Measurements from ENCODE around the gene ATP2A3. TPM values are rescaled to one million over a fixed set of nuclear protein-coding genes. Genes with fewer than 3 reads are reported as not detected.

Gene ATP2A3
- total and polyA plus RNA-seq, 11 donors, result 3.3 to 21.8 (median 7.0) TPM

GRCh38 chr17:3974980-3975379 lies 10.7 kb upstream of the ATP2A3 start:
- WGBS, 4 donors, result 98 to 99% (median 98%) methylated on average over 9 of the region's 9 CpGs

DNA sequence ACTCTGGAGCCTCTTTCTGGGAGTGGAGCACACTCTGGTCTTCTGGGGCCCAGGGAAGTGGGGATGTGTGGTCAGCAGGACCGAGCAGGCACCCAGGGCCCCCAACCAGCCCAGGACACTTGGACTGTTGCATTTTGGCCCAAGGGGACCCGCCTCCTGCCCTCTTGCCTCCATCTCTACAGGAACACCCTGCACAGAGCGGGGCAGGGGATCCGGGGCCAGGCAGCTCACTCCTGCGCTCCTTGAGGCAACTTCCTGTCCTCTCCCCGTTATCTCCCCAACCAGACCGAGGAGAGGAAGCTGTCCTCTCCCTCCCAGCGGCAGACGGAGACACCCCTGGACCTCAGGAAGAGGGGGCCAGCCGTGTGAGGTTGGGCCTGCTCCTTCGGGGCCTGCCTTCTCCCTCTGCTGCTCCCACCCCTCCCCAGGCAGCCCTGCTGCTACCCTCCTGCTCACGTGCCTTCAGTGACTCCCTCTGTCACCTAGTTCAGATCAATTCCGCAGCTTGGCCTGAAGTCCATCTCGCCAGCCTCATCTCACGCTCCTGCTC lies 10.0 kb upstream of the ATP2A3 start:
- ATAC-seq (peak in 1 of 4 donors; percentile 18), DNase-seq (no peak)
- Histone ChIP-seq H3K27ac (peak overlapping the region in 1 of 12 donors; percentile 19), H3K27me3 (no peaks in the 10 kb centered on the region), H3K9me3 (peaks cover 0 to 20% (median 6%) of the 10 kb centered on the region in 12 donors), H3K4me3 (no peak overlapping the region), H3K36me3 (no peaks in the 10 kb centered on the region), H3K4me1 (peaks cover 3 to 31% (median 17%) of the 10 kb centered on the region in 12 donors)
- intact Hi-C loops (cut with DNase I), result no loop called here
- WGBS, 4 donors, result 54 to 63% (median 56%) methylated on average over 8 to 15 of the region's 15 CpGs
- no peak for TF ChIP-seq POLR2A (IDR thresholded peaks at IDR 0.05)
- TF ChIP-seq CTCF (IDR thresholded peaks at IDR 0.05), result no peak

More at GRCh38 chr17:3974980-3975379, 10.7 kb upstream of the ATP2A3 start:
- Histone ChIP-seq H3K9me3 (peaks cover 0 to 21% (median 6%) of the 10 kb centered on the region in 12 donors), H3K4me1 (peaks cover 3 to 32% (median 17%) of the 10 kb centered on the region in 12 donors), H3K4me3 (no peak overlapping the region), H3K27ac (no peak overlapping the region), H3K36me3 (no peaks in the 10 kb centered on the region), H3K27me3 (no peaks in the 10 kb centered on the region)
- TF ChIP-seq CTCF (IDR thresholded peaks at IDR 0.05), result no peak
- TF ChIP-seq POLR2A (IDR thresholded peaks at IDR 0.05), result no peak
- no peak for ATAC-seq
- intact Hi-C loops (cut with DNase I), result no loop called here
- DNase-seq, result no peak

DNA sequence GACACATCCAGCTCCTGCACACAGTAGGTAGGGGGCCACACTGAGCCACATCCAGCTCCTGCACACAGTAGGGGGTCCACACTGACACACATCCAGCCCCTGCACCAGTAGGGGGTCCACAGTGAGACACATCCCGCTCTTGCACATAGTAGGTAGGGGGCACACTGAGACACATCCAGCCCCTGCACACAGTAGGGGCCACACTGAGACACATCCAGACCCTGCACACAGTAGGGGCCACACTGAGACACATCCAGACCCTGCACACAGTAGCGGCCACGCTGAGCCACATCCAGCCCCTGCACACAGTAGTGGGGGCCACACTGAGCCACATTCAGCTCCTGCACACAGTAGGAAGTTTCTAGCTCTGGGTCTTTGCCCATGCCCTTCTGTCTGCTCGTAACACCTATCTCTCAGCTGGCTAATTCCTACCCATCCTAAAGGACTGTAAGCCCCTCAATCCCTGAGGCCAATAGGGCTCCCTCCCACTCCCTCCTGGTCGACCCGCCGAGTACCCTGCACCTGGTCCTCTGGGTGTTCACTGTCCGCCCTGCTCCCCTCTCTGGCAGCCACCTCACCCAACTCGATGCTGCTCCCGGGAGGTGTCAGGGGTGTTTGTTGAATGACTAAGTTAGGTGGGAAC lies 9.4 kb upstream of the ATP2A3 start:
- WGBS, 4 donors, result 77 to 82% (median 78%) methylated on average over 10 of the region's 10 CpGs
- no peak for DNase-seq

More for the DNA sequence above, 9.4 kb upstream of the ATP2A3 start:
- Histone ChIP-seq H3K27me3 (no peaks in the 10 kb centered on the region), H3K9me3 (peaks cover 0 to 14% (median 6%) of the 10 kb centered on the region in 12 donors), H3K4me1 (peaks cover 3 to 27% (median 17%) of the 10 kb centered on the region in 12 donors), H3K4me3 (no peak overlapping the region), H3K27ac (peak overlapping the region in 1 of 12 donors; percentile 19), H3K36me3 (no peaks in the 10 kb centered on the region)
- TF ChIP-seq CTCF (IDR thresholded peaks at IDR 0.05) (no peak), POLR2A (IDR thresholded peaks at IDR 0.05) (no peak)
- intact Hi-C loops (cut with DNase I), result no loop called here
- no peak for ATAC-seq

Measured in heart left ventricle (tissue), 16 donors.